Stimulated activated CD8-positive, alpha-beta memory T cell treated with anti-CD3 and anti-CD28 coated beads, Interleukin-15, amount 100 ng/mL, for 48 hours (primary cell): Measurements from ENCODE around the gene ATP10B.

Experiments used
- DNase-seq, 2 donors: peaks; one replicate each; pipeline ENCODE4 v3.0.0-alpha.2; 2020; ENCODE audit warnings: low read depth in 2 of 2

ATP10B gene

DNA sequence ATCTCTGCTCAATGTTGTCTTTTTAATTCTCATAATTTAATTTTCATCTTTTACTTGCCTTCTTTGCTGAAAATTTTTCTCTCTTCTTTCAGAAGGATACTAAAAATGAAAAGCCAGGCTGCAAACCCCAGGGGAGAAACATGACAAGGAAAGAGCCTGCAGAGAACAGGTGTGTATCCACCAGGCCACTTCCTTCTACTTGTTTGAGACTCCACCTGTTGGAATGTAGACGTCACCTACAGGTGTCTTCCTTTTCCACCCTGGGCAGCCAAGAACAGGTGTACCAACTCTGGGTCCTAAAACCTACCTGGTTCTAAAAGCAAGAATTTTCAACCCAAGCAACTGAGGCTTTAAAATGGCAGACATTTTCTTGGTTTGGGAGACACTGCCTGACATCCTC, 166.8 kb downstream of the ATP10B start:
- no peak for DNase-seq

DNA sequence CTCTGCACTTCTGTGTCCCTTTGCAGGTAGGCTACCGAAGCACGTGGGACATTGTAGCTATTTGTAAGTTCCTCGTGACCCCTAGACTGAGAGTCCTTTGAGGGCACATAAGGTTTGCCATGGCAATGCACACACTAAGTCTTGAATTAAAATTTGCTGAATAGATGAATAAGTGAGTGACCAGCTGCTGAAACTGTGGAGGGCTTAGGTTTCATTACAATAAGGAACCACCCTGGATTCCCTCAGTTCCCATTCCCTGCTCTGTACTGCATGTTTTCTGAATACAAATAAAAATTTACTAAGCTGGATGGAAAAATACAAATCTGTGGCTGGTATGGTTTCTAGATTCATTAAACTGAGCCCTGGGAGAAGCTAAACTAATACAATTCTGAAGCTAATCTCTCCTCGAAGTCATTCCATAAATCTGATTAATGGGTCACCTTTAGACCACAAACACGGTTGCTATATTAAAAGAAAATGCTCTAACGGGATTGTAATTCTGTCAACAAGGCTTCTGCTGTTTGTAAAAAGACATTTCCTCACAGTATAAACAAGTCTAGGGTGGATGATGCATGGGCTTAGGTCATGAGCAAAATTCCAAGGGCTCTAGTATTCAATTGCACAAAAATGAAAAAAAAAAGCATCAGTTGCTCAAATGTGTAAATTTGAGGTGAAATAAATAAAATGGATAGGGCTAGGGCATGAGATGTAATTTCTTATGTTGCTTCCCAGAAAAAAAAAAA, 172.3 kb downstream of the ATP10B start:
- no peak for DNase-seq

DNA sequence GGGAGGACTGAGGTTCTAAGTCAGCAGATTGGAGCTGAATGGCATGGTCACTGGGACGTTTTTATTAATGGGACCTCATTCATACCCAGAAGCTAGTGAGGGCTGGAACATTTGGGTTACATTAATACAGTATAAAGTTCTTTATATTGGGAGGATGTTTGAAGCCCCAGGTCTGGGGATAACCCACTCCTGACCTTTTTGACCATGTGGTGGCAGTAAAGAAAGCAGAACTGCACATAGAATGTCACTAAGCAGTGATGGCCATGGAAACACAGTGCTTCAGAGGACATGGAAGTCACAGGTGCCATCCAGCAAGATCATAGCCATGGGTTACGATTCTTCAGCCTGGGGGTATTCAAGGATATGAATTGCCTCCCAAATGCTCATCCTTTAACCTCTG, 176.0 kb downstream of the ATP10B start:
- no peak for DNase-seq

GRCh38 chr5:160674901-160675300, 177.1 kb downstream of the ATP10B start:
- no peak for DNase-seq

DNA sequence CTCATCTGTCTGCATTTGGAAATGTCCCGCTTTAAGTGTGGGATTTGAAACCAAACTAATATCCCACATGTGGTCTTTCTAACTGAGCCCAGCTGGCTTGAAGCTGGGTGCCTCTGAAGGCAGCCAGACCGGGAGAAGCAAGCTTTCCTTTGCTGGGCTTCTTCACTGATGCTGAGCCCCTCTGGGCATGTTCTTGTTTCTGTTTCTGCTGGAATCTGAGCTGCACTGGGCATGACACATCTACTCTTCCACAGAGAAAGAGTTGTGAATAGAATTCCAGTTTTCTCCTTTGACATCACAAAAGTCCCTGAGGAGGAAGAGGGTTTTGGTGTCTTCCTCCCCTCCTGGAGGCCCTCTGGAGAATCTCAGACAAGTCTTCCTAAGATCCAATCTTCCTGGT, 179.5 kb downstream of the ATP10B start:
- no peak for DNase-seq

- no peak for DNase-seq
These were observed 183.7 kb downstream of the ATP10B start for GRCh38 chr5:160668356-160668755.

- DNase-seq = no peak
These were observed 184.9 kb downstream of the ATP10B start for GRCh38 chr5:160667160-160667559.

- no peak for DNase-seq
These were observed 186.6 kb downstream of the ATP10B start for GRCh38 chr5:160665460-160665859.

DNA sequence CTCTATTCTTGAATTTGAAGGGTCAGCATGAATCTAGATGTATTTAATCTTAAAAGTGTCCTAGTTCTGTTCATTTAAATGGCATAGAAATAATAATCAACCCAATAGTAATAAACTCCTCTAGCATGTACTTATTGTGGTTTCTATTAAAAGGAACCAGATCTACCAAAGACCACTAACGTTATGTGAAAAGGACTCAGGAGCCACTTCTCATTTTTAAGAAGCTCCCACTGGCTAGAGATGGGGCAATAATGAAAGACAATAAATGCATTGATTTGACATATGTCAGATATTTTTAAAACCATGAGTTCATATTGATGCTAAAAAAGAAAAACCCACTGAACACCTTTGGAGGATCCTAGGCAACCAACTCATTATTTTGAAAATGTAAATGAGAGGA, 191.9 kb downstream of the ATP10B start:
- no peak for DNase-seq

GRCh38 chr5:160657622-160658458, 194.2 kb downstream of the ATP10B start:
- DNase-seq = no peak

DNA sequence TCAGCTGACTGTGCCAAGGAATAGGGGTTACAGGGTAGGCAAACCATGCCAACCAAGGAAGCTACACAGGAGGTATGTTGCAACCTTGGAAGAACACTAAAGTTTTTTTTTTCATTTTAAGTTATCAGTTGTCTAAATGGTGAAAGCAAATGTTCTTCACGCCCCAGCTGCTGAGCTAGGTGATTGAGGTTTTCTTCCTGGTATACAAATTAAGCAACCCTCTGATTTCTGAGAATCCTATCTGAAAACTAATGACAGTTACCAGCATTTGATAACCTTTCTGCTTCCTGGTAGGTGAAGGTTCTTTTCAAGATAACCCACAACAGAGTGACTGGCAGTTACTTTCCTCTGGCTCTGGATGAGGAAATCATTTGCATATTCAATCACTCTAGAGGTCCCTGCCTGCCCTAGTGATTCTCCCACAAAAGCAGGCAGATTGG, 194.9 kb downstream of the ATP10B start:
- no peak for DNase-seq

GRCh38 chr5:160655717-160656116, 196.3 kb downstream of the ATP10B start:
- DNase-seq = no peak

- no peak for DNase-seq
These were observed 200.0 kb downstream of the ATP10B start for GRCh38 chr5:160651692-160652645.

- DNase-seq = no peak
These were observed 202.7 kb downstream of the ATP10B start for GRCh38 chr5:160649304-160649703.

GRCh38 chr5:160646033-160646432, 206.0 kb downstream of the ATP10B start:
- no peak for DNase-seq

DNA sequence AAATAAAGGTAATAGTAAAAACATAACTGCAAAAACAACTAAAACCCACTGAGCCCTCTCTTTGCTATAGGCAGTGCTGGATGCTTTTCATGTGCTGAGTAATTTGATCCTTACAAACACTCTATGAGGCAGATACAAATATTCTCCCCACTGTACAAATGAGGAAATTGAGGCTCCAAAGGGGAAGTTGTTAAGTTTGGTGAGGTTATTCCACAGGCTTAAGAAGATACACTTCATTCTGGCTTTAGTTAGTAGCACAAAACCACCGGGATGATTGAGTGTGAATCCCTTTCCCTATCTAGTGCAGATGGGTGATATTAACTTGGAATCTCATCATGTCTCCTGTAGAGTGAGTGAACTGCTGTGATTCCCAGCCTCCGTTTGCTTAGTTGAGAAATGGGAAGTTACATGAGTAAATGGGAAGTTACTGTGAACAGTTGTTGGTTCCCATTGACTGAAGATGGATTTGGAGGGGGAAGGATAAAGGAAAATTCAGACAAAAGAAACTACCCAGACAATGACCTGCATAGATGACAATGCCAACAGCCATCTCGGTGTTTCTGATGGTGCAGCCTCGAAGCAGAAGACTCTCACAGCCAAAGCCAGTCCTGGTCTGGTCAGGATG, 208.3 kb downstream of the ATP10B start:
- DNase-seq = no peak

DNA sequence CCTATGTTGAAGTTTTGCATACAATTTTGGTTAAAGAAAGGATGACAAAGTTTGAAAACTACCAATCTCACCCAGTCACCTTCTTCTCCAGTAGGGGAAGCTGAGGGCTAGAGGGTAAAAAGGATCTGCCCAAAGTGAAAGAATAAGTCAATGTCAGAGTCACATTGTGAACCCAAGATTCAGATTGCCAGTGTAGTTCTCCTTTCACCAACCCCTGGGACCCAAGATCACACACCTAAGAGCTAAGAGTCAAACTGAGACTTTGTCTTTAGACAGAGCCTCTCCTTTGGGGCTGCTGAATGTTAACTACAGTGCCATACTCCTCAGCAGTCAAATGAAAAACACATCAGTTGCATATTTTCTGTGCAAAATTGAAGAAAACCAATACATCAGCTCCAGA, 210.6 kb downstream of the ATP10B start:
- DNase-seq = no peak

GRCh38 chr5:160640406-160640805, 211.6 kb downstream of the ATP10B start:
- no peak for DNase-seq

DNA sequence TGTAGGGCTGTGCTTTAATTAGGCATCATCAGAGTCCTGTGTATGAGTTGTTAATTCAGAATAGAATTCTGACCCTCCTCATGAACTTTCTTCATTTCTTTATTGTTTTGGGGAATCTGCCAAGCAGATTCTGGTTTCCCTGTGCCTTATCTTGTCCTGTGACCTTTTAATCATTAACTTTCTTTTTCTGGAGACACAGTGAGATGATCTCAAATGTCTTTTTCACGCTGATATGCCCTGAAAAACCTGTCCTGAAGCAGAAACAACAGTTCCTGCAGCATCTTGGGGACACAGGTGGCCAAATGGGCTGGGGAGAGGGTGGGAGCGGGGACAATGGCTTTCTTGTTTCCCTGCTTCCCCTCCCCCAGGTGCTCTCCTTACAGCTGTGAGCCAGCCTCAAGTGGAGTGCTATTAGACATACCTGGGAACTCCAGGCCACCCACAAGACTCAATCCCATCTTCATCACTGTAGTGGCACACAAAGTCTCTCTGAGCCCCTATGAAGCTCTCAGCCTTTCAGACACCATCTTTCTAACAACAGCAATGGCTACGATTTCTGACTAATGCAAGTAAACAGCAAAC, 213.8 kb downstream of the ATP10B start:
- DNase-seq = no peak

DNA sequence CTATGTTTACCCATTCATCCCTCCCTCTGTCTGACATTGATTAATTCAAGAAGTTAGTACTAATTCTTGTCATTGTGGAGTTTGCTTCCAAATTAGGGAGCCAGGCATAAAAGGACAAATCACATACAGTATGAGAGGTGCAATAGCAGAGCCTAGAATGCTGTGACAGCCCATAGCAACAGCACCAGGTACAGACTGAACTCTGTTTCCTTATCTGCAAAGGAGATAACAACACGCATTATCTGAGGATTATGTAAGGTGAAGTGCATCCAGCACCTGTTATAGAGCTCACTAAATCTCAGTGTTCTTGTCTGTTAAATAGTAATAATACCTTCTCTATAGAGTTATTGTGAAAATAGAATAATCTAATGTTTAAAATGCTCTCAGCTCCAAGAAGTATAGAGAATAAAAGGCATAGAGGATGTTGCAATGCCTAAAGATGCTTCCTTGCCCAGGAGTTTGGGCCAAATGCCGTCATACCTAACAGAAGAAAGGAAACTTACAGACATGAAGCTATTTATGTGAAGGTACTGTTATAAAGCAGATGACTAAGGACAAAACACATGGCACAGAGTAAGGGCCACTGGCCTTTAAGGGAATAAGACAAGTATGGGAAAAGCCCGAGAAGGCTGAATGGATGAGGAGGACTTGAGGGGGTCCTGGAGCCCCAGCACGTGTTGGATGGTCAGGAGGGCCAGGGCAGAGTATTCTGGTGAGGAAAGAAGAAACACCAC, 214.5 kb downstream of the ATP10B start:
- no peak for DNase-seq
